ENCODE measurements around the gene RNF181.
"Not testable (repeated sequence)": the region's sequence is repeated elsewhere in the genome, so short reads cannot be mapped to it uniquely, and the experiment has no call there.

The RNF181 gene

DNA sequence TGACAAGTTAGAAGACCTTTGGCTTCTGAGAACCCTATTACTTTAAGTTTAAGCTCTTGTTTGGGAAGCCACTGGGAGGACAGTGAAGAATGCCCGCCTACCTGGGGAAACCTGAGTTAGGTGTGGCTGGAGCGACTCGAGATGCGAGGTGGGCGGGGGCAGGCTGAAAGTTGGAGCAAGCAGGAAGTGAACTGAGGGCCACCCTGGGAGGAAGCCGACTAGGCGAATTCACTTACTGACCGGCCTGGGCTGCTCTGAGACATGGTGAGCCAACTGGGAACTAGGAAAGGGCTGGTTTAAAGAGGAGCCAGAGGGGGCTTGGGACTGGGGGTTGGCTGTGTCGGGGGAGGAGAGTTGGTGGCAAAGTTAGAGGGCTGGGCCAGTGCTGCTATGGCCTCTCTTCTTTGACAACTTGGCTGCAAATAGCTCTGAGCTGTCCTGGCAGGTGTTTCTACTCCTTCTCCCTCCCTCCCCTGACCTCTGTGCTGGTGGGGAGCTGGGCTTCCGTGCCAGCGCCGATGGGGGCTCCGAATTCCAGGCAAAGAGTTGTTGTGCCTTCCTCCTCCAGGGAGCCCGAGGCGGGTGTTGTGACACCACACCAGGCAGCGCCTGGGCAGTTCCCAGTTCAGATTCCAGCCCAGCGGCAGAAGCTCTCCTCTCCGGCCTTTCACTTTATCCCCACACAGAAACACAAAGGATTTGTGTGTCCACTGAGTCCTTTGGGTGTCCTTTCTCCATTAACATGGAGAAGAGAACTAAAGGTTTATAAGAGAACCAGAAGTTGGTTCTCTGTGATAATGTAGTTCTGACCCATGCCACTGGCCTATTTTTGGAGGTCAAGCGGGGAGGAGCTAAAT is 17.9 kb upstream of the RNF181 start, which contains the start of gene VAMP8:
Gene VAMP8 (plus strand): TSS at position 201 of the 857 bp plus-strand sequence. CDS start 61 bp downstream, at position 262.
- peak; percentile 52 for DNase-seq (ENCODE audit: low read depth)

DNA sequence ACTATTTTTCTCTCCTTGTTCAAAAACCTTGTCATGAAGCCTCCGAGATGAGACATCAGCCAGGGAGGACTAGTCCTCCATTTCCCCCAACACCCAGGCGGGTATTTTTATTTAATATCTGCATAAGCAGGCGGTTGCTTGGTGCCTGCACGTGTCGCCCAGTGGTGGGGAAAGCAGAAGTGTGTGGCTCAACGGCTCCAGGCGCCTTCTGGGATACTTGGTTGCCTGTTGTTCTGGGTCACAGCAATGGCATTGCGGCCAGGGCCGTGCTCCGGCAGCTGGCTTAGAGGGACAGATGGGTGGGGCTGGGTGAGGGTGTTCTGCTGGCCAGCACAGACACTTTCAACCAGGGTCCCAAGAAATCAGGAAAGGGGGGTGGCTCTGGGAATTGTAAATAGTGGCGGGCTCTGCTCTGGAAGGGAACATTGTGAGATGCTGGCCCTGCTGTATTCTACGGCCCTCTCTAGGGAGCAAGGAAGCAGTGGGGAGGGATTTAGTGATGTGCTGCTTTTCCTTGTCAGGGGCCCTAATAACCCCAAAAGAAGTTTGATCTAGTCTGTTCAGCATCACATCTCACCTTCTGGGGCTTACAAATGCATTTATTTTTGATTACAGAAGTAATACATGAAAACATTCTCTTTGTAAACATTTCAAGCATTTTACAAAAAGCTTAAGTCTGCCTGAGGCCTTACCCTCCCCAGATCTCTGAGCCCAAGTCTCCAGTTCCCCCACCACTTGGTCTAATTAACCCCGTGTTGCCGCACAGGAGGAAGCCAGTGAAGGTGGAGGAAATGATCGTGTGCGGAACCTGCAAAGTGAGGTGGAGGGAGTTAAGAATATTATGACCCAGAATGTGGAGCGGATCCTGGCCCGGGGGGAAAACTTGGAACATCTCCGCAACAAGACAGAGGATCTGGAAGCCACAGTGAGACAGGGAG is 17.0 kb upstream of the RNF181 start:
- no peak for DNase-seq (ENCODE audit: low read depth)

DNA sequence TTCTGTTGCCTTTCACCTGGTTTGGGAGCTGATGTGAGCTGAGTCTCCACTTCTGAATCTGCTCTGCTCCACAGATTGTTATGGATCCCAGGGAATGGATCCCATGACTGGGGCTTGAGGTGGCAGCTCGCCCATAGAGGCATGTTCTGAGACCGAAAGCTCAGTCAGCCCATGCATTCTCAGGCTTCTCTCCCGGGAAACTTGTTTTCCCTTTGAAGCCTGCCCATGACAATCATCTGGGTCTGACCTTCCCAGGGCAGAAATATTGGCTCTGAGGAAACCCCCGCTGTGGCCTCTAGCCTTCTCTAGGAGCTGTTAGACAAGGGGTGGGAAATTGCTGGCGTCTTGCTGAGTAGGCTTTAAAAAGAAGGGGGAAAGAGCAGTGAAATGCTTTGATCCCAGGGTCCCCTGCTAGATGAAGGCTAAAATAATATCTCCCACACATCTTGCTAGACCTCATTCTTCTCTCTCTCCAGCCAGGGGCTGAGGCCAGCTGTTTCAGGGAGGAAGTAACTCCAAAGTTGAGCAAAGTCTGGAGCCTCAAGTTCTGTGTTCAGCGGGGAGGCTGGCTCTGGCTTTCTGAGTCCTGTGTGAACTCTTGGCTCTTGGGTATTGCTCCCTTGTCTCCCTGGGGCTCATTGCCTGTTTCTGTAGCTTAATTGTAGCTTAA is 16.1 kb upstream of the RNF181 start:
- DNase-seq (ENCODE audit: low read depth), result no peak

DNA sequence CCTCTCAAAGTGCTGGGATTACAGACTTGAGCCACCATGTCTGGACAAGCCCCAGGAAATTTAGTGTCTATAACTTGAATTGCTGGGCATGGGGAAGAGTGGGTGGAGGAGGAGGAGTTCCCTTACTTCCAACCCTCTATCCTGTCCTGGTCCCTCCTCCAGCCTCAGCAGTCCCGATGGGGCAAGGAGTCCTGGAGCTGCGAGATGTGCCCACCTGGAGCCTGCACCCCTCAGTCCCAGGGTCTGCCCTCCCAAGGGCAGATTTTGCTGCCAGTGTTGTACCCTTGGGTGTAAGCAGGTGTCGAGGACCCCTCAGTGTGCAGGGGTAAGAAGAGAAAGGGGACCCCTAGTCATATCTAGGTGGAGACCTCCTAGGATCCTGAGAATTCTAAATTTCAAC is 15.3 kb upstream of the RNF181 start:
- no peak for DNase-seq (ENCODE audit: low read depth)

DNA sequence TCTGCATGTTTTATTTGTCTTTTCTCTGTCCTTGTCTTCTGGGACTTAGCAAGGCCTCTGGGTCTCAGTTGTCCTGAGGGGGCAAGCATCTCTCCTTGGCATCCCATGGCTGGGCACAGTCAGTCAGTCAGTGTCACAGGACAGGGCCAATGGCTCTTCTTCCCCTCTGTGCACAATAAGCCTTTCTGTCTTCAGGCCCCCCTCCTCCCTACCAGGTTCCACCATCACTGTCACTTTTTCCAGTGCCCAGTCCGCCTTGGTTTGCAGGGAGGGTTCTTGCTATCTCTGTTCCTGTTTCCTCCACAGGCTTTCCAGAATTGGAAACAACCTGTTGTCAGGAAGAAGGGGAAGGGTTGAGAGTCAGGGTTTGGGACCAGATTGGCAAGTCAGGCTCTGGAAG is 13.1 kb upstream of the RNF181 start:
- no peak for DNase-seq (ENCODE audit: low read depth)

DNA sequence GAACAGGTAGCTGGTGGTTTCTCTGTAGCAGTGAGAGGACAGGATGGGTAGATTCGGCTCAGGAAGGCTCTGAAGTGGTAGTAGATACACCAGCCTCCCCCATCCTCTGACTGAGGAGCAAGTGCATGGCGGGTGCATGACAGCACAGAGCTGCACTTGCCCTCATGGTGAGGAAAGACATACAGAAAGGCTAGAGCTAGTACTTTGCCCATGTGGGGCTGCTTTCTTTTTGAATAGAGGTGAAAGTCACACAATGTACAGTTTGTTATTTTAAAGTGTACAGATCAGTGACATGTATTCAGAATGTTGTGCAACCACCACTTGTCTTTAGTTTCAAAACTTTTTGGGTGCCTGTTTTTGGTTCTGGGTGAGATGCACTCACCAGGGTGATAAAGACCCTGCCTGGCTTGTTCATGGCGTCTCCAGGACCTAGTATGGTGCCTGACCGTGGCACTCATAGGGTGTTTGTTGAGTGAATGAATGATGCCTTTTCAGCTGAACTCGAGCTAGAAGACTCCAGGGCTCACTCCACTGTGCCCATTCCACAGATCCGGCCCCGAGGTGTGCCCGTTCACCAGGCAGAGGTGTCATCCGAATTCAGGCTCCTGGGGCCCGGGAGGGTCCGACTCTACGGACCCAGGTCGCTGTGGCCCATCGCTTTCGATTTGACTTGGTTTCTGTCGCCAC is 11.7 kb upstream of the RNF181 start:
- no peak for DNase-seq (ENCODE audit: low read depth)

DNA sequence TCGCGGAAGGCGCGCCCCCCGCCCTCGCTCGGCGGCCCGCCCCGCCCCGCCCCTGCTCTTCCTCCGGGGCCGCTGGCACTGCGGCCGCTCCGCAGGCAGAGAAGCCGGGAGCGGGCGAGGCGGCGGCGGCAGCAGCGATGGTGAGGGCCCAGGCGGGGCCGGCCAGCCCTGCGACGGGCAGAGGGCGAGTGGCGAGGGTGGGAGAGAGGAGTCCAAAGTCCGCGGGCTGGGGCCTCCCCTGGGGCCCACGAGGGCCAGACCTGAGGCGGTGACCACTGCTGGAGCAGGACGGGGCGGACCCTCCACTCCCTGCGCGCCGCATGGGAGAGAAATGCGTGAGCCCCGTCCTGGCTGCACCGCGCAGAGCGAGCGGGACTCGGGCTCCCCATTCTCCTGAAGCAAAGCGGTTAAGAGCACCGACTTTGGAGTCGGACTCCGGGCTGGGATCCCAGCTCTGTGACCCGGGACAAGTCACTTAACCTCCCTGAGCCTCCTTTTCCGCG is 11.1 kb upstream of the RNF181 start, which contains the start of gene VAMP5:
Gene VAMP5 (plus strand): TSS at position 78 of the 503 bp plus-strand sequence. CDS start 60 bp downstream, at position 138.
- no peak for DNase-seq (ENCODE audit: low read depth)

DNA sequence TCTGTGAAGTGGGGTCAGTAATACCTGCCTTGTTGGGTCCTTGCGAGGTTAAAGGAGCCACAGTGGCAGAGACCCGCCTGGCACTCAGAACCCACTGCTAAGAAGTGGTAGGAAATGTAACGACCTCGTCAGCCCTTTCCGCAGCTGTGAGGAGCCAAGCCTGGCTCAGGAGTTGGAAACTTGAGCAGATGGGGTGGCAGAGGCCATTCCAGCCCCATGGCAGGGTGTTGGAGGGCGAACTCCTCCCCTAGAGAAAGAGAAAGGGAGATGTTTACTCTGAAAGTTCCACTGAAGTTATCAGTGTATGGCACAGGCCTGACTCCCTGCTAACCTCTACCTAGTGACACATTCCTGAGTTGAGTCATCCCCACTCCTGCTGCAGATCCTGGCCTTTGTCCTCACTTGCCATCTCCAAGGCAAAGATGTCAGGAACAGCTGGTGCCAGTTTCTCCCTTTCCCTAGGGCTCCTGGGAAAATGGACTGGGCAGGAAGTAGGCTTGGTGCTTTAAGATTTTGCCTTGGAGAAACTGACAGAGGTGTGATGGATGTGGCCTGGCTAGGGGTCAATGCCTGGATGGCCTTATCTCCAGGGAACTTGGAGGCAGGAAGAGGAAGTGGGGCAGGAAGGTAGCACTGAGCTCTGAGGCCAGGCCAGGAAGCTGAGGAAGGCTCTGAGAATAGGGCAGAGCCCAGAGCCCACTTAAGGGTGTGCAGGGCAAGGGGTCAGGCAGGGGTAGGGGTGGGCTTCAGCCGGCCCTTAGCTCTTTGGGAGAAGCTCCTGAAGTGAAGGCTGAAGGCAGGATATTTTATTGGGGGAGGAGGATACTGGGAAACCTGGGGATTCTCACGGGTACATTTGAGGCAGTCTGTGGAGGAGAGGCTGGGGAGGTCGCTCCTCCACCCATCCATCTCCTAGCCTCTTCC is 10.4 kb upstream of the RNF181 start:
- DNase-seq (ENCODE audit: low read depth), result no peak

DNA sequence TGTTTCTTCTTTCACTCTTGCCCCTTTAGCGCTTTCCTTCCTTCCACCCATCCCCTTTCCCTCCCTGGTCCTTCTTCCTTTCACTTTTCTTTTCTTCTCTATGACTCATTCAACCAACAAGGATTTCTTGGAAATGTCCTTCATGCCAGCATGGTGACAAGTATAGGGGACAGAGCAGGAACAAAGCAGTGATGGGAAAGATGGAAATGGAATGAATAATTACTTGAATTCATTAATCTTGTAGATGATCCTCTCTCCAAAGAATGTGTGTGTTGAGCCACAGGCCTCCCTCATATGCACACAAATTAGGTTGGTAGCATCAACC is 9.8 kb upstream of the RNF181 start:
- DNase-seq (ENCODE audit: low read depth), result no peak

DNA sequence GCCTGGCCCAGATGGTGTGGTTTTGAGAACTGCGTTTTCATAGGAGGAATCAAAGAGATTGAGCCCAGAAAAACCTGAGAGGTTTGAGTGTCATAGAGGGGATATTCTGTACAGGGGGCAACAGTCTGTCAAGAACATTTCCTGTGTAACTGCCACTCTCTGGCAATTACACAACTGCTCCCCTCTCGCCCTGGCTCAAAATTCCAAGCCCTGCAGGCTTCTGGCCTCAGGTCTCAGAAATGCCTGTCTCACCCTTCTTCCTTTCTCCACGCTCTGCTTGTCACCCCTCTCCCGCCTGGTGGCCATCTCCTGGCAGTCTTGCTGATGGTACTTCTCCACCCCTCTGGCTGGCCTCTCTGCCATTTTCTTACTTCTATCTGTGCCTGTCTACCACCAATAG is 7.3 kb upstream of the RNF181 start:
- DNase-seq (ENCODE audit: low read depth), result no peak

DNA sequence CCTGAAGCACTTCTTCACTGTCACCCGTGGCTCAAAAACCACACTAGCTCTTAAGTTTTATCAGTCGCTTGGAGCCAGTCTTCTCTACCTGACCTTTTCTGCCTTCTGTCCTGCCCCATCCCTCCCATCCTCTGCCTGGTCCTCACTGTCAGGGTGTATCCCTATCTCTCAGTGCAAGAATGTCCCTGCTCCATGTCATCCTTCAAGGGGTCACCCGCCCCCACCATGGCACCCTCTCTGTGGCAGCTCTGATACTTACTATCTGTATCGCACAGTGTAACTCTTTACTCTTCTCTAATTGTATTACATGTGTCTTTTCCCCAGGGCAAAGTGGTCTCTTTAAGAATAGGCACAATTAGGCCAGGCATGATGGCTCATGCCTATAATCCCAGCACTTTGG is 6.9 kb upstream of the RNF181 start:
- no peak for DNase-seq (ENCODE audit: low read depth)

DNA sequence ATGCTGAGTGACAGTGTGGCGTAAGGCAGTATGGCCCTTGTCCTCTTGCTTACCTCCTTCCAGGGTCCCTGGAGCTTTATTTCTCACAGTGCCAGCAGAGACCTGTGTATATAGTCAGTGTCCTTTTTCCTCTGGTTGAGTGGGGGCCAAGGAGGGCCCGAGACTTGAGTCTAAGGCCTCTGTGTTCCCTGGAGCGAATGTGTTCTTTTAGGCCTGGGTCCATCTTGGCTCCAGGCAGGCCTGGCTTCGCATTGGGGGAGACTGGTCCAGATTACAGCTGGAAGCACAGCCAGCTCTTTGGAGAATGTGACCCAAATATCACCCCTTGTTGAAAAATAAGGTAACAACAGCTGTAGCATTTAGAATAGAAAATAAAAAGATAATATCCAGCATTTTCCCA is 6.4 kb upstream of the RNF181 start:
- DNase-seq (ENCODE audit: low read depth), result no peak

DNA sequence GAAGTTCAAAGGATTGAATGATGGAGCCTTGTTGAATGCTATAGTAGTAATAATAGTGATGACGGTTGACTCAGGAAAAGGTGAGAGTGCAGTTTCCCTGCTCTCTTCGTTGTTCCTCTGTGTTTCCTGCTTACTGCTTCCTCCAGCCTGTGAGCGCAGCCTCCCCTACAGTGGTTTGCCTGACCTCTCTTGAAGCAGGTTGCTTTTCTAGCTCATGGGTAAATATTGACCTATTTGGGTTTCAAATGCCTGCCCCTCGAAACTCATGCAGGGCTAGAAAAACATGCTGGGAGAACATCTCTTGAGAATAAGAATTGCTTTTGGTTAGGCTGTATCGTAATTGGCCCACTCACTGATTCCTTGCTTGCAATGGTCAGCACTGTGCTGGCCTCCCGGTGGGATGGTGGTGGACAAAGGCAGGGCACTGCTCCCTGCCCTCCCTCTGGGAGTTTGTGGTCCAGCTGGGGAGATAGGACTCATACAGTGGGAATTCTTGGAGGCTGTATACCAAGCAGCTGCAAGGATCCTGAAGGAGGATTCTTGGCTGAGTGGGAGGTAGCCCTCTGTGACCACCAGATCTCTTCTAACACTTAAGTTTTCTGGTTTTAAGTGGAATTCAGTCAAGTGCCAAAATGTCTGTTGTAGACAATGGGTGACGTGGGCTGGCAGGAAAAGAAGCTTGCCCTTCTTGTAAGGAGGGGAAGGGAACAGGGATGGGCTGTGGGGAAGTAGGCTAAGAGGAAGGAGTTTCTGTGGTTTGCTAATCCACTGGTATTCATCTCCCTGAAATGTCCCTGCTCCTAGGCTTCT is 5.4 kb upstream of the RNF181 start:
- DNase-seq (ENCODE audit: low read depth), result no peak

DNA sequence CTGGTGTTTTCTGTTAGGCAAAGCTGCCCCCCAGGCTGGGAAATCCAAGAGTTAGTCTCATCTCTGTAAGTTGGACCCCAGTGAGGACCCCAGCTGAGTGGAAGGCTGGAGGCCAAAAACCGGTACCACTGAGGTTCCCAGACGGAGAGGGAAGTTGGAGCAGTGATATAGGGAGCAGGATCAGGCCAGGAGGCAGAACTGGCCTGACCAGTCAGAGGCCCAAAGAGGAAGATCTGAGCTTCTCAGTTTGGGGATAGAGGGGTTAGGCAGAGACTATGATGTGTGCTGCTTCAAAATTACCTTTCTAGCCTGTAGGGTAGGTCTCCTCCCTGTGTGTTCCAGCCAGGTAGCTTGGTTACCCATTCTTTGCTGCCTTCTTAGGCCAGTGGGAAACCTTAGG is 4.6 kb upstream of the RNF181 start:
- no peak for DNase-seq (ENCODE audit: low read depth)

DNA sequence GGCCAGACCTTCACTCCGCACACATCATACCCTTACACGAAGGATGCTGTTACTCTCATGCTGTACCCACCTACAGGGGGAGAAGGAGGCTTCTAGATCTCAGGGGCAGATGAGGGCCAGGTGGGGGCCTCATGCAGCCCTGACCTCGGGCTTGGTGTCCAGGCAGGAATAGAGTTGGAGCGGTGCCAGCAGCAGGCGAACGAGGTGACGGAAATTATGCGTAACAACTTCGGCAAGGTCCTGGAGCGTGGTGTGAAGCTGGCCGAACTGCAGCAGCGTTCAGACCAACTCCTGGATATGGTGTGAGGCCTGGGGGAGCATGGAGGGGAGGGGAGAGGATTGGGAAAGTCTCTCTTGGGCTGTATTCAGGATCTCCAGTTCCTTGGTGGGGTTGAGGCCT is 4.0 kb upstream of the RNF181 start:
- DNase-seq (ENCODE audit: low read depth), result no peak

DNA sequence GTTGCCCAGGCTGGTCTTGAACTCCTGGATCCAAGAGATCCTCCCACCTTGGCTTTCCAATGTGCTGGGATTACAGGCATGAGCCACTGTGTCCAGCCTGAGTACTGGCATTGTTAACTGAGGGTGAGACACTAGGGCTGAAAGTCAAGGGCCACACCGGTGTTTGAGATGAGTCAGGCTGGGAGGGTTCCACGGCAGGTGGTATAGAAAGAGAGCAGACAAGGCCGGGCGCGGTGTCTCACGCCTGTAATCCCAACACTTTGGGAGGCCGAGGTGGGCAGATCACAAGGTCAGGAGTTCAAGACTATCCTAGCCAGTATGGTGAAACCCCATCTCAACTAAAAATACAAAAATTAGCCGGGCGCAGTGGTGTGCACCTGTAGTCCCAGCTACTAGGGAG is 3.2 kb upstream of the RNF181 start:
- DNase-seq (ENCODE audit: low read depth), result not testable (repeated sequence)

DNA sequence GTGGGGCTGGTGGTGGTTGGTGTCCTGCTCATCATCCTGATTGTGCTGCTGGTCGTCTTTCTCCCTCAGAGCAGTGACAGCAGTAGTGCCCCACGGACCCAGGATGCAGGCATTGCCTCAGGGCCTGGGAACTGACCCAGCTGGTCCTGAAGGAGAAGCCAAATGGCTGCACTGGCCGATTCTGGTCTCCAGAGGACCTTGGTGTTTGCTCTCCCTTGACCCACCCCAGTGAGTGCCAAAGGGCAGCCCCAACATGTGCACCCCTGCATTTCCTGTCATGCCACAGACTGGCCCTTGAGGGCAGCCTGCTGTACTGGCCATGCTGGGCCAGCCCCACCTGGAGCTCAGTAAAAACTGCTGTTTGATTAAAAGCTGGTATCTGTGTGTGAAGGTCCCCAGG is 2.5 kb upstream of the RNF181 start:
- DNase-seq (ENCODE audit: low read depth), result no peak

DNA sequence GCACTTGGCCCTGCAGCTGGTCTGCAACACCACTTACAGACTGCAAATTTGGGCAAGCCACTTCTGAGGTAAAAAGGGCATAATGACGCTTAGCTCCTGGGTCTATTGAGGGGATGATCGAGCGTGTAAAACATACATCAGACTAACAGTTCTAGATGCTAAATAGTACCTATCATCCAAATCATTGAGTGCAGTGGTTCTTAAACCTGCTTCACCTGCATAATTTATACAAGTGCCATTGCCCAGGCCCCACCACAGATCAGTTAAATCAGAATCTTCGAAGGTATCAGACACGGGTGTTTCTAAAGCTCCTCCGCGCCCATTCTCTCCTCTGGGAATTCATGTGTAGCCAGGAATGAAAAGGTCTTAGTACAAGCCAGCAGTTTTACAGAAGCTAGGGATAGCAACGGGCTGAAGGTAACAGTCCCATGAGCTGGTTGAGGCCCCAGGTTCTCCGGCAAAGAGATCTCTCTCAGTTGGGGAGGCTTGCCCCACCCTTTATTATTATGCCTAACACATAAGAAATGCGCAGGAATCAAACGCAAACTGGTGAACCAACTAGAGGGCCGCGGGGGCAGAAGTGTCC is 737 bp upstream of the RNF181 start:
- no peak for DNase-seq (ENCODE audit: low read depth)

DNA sequence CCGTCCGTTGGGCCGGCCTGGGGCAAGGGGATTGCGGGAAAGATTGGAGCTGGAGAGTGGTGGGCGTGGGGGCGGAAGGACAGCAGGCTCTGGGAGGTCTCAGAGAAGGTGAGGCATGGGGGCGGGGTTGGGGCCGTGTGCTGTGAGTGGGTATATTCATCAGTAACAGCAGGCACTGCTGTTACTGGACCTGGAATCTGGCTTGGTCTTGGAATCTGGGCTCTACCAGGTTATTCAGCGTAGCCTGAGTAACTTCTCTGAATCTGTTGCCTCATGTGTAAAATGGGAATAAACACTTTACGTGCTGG is 435 bp downstream of the RNF181 start:
- no peak for DNase-seq (ENCODE audit: low read depth)

Data from activated T-cell treated with anti-CD3 and anti-CD28 coated beads for 1 hour (primary cell).